Stomach (tissue), 19 donors: ENCODE data around the gene SPATS1. TPM values are rescaled to one million over a fixed set of nuclear protein-coding genes. Genes with fewer than 3 reads are reported as not detected.
A peak's percentile ranks its signal among the peaks of the same experiment; 100 is the strongest.

ENCODE experiments used
- DNase-seq, 2 donors: peaks; one replicate each; pipeline versions ENCODE4 v3.0.0 to v3.0.0-alpha.2; 2013 to 2019
- H3K27ac ChIP-seq, 5 donors: fragments of 200-600 bp in 4 of 5; sonication (generic) in 4 of 5; one replicate each; pipeline ENCODE4 v1.5.1; 2013 to 2019; ENCODE audit warnings: mild to moderate bottlenecking in 1 of 5, moderate library complexity in 1 of 5
- H3K27me3 ChIP-seq, 3 donors: fragments of 200-600 bp; sonication (generic); one replicate each; pipeline ENCODE4 v1.5.1; 2017 to 2019; ENCODE audit warnings: mixed run types in 1 of 3
- H3K36me3 ChIP-seq, 4 donors: fragments of 200-600 bp; sonication (generic); 1 replicate in 3 of 4; 2 replicates in 1 of 4; pipeline ENCODE4 v1.5.1; 2016 to 2019
- H3K4me1 ChIP-seq, 4 donors: fragments of 200-600 bp; sonication (generic); one replicate each; pipeline ENCODE4 v1.5.1; 2016 to 2019
- H3K4me3 ChIP-seq, 4 donors: fragments of 200-600 bp; sonication (generic) in 3 of 4; one replicate each; pipeline ENCODE4 v1.5.1; 2016 to 2019; ENCODE audit warnings: mild to moderate bottlenecking in 1 of 4
- H3K9me3 ChIP-seq, 4 donors: fragments of 200-600 bp; sonication (generic); one replicate each; pipeline ENCODE4 v1.5.1; 2016 to 2019
- CTCF ChIP-seq, 7 experiments: fragments of 450-650 bp in 4 of 7; fragments of 200-600 bp in 3 of 7; sonication (generic) in 3 of 7; IDR thresholded peaks; one replicate each; pipeline ENCODE4 v1.5.1; 2016 to 2019; ENCODE audit warnings: antibody characterized with exemption in 7 of 7, control low read depth in 2 of 7, mild to moderate bottlenecking in 1 of 7
- EP300 ChIP-seq: sonication (generic); formaldehyde crosslinking; IDR thresholded peaks from one replicate; pipeline ENCODE4 v1.6.1; 2017; ENCODE audit warnings: antibody characterized with exemption
- POLR2A ChIP-seq, 4 donors: fragments of 450-650 bp; IDR thresholded peaks; one replicate each; pipeline ENCODE4 v1.6.1; 2016; ENCODE audit warnings: antibody characterized with exemption in 4 of 4, control low read depth in 2 of 4, mild to moderate bottlenecking in 1 of 4, moderate library complexity in 1 of 4
- POLR2AphosphoS5 ChIP-seq, 3 donors: sonication (generic); formaldehyde crosslinking; IDR thresholded peaks; one replicate each; pipeline ENCODE4 v1.6.1; 2016; ENCODE audit warnings: antibody characterized with exemption in 3 of 3
- WGBS, 5 donors: extraction: QIAGEN DNeasy Blood & Tissue Kit in 3 of 5; methylation state at CpG; one replicate each; pipeline versions ENCODE4 v1.1.5 to v1.1.7; 2013 to 2018; 5-methylcytosine and 5-hydroxymethylcytosine counted together
- intact Hi-C: fragments of 100-400 bp; cut with DNase I; formaldehyde crosslinking; loops from one replicate; pipeline ENCODE4 v1.15.1; 2023; ENCODE audit warnings: low total_unique reads
- long read RNA-seq, 10 donors: transcript quantifications; one replicate each; lab custom pipeline, GENCODE V29; 2026
- polyA plus RNA-seq, 3 donors: library from polyadenylated mRNA; stranded (reverse); fragments of 200-250 nt; gene quantifications; one replicate each; pipeline ENCODE4 v1.2.3, GENCODE V29; 2013
- total RNA-seq, 5 donors: library from RNA; depleted of rRNA; stranded (reverse); fragments of >200 nt; gene quantifications; one replicate each; pipeline versions ENCODE4 v1.1.0 to v1.2.3, GENCODE V29; 2014 to 2016
- donor health status: healthy with polysubstance abuse.
- donor health status: Bipolar disorder and iron deficiency.
- donor health status: healthy.

Gene SPATS1
- total RNA-seq, result not detected
- not detected for polyA plus RNA-seq
- long read RNA-seq, donor 1, result 0 reads
- long read RNA-seq, donor 2, result 0 reads
- long read RNA-seq, donor 3, result 0 reads
- long read RNA-seq, donor 4, result 0 reads
- long read RNA-seq, donor 5, result 0 reads
- long read RNA-seq, donor 6, result 0 reads
- long read RNA-seq, donor 7, result 0 reads
- long read RNA-seq, donor 8, result 0 reads
- long read RNA-seq, donor 9, result 0 reads
- long read RNA-seq, donor 10, result 0 reads

GRCh38 chr6:44342489-44342888 lies at the start of gene SPATS1:
Gene SPATS1, plus strand, starts transcription at chr6:44342650. Its CDS starts 446 bp downstream, at chr6:44343096.
- Histone ChIP-seq H3K9me3 (no peaks in the 10 kb centered on the region), H3K27me3 (peaks cover 0 to 53% (median 16%) of the 10 kb centered on the region in 3 donors), H3K4me1 (peaks cover 6 to 11% (median 9%) of the 10 kb centered on the region in 4 donors), H3K27ac (peak within 1 kb of the TSS in 4 of 5 donors; percentile 12 to 26 (median 21)), H3K4me3 (peak within 1 kb of the TSS; percentile 11 to 33 (median 25)), H3K36me3 (no peaks in the 10 kb centered on the region)
- 3 to 6% (median 3%) methylated on average over 23 to 31 of the region's 31 CpGs for WGBS, 5 donors
- no peak for TF ChIP-seq POLR2AphosphoS5 (IDR thresholded peaks at IDR 0.05)
- no peak for TF ChIP-seq CTCF (IDR thresholded peaks at IDR 0.05)
- TF ChIP-seq POLR2A (IDR thresholded peaks at IDR 0.05), result no peak
- TF ChIP-seq EP300, result no peak
- intact Hi-C loops, result no loop called here
- peak; percentile 46 to 70 for DNase-seq

GRCh38 chr6:44292661-44293365 lies 49.6 kb upstream of the SPATS1 start:
- TF ChIP-seq POLR2A (IDR thresholded peaks at IDR 0.05) (no peak), EP300 (no peak), POLR2AphosphoS5 (IDR thresholded peaks at IDR 0.05) (no peak), CTCF (IDR thresholded peaks at IDR 0.05) (no peak)
- no peak for DNase-seq
- no peaks in the 10 kb centered on the region for H3K9me3 ChIP-seq
- H3K27ac ChIP-seq, result no peak overlapping the region
- intact Hi-C loops, result no loop called here
- no peaks in the 10 kb centered on the region for H3K36me3 ChIP-seq
- H3K4me1 ChIP-seq, result peaks cover 10 to 11% (median 10%) of the 10 kb centered on the region in 4 donors
- WGBS, 5 donors, result 67 to 89% (median 75%) methylated on average over 4 of the region's 4 CpGs
- H3K27me3 ChIP-seq, result peaks cover 7 to 98% (median 78%) of the 10 kb centered on the region in 3 donors
- H3K4me3 ChIP-seq, result no peak overlapping the region

DNA sequence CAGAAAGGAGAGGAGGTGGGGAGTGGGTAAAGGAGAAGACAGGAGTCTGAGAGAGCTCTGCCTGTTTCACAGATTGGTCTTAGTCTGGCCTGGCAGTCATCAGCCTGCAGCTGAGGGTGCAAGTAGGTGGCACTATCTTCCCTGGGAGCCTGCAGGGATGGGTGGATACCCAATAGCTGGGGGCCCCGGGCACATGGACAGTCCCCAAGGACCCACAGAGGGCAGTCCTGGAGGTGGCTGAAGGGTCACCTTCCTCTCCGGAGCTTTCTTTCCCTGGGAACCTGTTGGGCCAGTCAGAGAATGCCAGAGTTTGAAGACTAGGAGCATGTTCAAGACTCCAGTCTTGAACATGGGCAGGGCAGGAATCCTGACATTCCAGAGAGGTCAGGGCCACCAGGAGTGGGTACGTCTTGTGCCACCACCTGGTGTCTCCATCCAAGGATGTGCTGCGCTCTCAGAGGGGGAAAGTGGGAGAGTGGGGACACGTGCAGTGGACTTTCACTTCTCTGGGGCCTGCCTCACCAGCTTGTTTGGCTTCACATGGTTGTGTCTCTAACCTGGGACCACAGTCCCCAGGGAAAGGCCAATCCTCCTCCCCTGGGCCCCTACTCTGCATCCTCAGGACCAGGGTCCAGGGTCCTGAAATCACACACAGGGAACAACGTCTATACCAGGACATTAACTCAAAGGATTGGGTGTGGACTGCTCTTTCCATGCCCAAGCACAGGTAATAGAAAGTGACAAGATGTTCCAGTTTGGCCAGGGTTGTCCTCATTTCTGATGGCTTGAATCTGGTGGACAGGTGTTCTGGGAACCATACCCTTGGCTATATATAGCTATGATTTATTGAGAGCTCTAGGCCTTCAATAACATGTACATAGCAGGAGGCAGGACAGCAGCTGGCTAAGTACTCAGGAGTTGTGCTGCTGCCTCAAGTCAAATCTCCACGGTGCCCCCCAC lies 47.3 kb upstream of the SPATS1 start:
- Histone ChIP-seq H3K9me3 (no peaks in the 10 kb centered on the region), H3K36me3 (peaks cover 0 to 6% (median 2%) of the 10 kb centered on the region in 4 donors), H3K27me3 (peaks cover 7 to 86% (median 69%) of the 10 kb centered on the region in 3 donors), H3K4me3 (no peak overlapping the region), H3K27ac (no peak overlapping the region), H3K4me1 (peaks cover 14 to 18% (median 17%) of the 10 kb centered on the region in 4 donors)
- TF ChIP-seq EP300, result no peak
- no peak for TF ChIP-seq POLR2A (IDR thresholded peaks at IDR 0.05)
- TF ChIP-seq CTCF (IDR thresholded peaks at IDR 0.05), result no peak
- TF ChIP-seq POLR2AphosphoS5 (IDR thresholded peaks at IDR 0.05), result no peak
- no peak for DNase-seq
- 49 to 70% (median 58%) methylated on average over 7 of the region's 7 CpGs for WGBS, 5 donors
- intact Hi-C loops, result no loop called here
